Measurements from ENCODE around the gene NDUFS4.

DNA sequence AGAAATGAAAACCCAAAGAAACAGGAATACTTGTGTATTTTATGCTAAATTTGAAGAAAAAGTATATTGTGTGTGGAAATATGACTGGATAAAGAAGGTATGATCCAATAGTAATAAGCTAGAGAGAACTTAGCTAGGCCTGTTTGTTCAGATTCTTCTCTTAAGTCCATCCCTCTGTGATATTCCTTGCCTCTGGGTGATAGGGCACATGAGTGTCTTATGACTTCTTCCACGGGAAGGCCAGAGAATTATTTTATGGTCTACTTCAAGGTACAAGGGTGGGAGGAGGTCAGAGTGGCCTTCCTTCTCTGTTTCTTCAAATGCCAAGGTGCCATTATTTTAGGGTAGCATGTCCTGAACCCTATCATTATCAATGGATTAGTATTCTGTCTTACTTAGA lies 113.7 kb downstream of the NDUFS4 start:
- TF ChIP-seq EZH2 (IDR thresholded peaks at IDR 0.05; ENCODE audit: insufficient read depth, poor library complexity, severe bottlenecking) (no peak), EZH2phosphoT487 (IDR thresholded peaks at IDR 0.05; ENCODE audit: insufficient read depth, low read depth) (no peak)
